ENCODE results near the gene CLDN1.

CLDN1 gene

DNA sequence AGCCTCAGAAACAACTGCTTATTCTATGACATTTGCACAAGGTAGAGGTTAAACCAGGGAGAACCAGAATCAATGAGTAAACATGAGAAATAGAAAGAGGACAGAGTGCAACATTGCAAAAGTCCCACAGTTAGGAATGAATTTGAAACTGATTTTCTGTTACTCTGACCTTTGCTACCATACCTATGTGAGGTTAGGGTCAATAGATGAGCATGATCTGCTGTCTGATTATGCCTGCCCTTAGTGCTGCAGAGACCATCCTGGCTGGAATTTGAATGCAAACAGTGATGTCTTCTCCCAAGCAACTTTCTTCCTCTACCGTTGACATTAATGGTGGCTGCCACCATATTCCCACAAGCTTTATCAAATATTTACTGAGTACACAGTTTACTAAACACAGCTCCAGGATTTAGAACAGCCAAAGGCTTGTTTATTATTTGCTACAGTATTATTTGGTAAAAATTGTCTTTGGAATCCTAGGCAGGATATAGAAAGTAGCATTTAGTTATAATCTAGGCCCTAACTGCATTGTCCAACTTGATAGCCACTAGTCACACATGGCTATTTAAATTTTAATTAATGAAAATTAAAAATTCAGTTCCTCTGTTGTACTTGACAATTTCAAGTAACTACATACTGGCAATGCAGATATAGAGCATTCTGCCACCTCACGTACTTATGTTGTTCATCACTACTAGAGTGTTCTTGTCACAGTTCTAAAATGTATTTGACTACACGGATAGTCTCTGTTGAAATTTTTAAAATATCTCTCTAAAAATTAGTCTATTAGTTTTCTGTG lies 8.9 kb upstream of the CLDN1 start:
- no peak overlapping the region for H3K9ac ChIP-seq (ENCODE audit: low read depth, low read length, poor library complexity, severe bottlenecking)
- no peaks in the 10 kb centered on the region for H4K20me1 ChIP-seq (ENCODE audit: insufficient read depth, low read length, poor library complexity, severe bottlenecking)
- H3K79me2 ChIP-seq (ENCODE audit: insufficient read depth, low read length), result no peaks in the 10 kb centered on the region
- no peaks in the 10 kb centered on the region for H3F3A ChIP-seq (ENCODE audit: low read depth)
- H3K27me3 ChIP-seq (ENCODE audit: insufficient read depth, low read length, poor library complexity, severe bottlenecking), result no peaks in the 10 kb centered on the region
- H3K4me2 ChIP-seq (ENCODE audit: low read depth, low read length, poor library complexity, severe bottlenecking), result no peak overlapping the region
- no peaks in the 10 kb centered on the region for H3K36me3 ChIP-seq (ENCODE audit: insufficient read depth, low read length)
- H2AFZ ChIP-seq (ENCODE audit: low read length), result no peak overlapping the region
- H3K9me3 ChIP-seq (ENCODE audit: insufficient read depth, low read depth, low read length), result no peaks in the 10 kb centered on the region
- TF ChIP-seq, protein P1, sequence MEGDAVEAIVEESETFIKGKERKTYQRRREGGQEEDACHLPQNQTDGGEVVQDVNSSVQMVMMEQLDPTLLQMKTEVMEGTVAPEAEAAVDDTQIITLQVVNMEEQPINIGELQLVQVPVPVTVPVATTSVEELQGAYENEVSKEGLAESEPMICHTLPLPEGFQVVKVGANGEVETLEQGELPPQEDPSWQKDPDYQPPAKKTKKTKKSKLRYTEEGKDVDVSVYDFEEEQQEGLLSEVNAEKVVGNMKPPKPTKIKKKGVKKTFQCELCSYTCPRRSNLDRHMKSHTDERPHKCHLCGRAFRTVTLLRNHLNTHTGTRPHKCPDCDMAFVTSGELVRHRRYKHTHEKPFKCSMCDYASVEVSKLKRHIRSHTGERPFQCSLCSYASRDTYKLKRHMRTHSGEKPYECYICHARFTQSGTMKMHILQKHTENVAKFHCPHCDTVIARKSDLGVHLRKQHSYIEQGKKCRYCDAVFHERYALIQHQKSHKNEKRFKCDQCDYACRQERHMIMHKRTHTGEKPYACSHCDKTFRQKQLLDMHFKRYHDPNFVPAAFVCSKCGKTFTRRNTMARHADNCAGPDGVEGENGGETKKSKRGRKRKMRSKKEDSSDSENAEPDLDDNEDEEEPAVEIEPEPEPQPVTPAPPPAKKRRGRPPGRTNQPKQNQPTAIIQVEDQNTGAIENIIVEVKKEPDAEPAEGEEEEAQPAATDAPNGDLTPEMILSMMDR (conservative IDR thresholded peaks at IDR 0.05; ENCODE audit: low read length), result no peak
- no peak for TF ChIP-seq EZH2phosphoT487 (IDR thresholded peaks at IDR 0.05; ENCODE audit: borderline replicate concordance)
- H3K4me3 ChIP-seq (ENCODE audit: low read length, poor library complexity, severe bottlenecking), result no peak overlapping the region
- no peaks in the 10 kb centered on the region for H3K4me1 ChIP-seq (ENCODE audit: insufficient read depth, low read length, poor library complexity, severe bottlenecking)
- H3K9me2 ChIP-seq (replicated peaks; ENCODE audit: low read depth, low read length), result no peaks in the 10 kb centered on the region

DNA sequence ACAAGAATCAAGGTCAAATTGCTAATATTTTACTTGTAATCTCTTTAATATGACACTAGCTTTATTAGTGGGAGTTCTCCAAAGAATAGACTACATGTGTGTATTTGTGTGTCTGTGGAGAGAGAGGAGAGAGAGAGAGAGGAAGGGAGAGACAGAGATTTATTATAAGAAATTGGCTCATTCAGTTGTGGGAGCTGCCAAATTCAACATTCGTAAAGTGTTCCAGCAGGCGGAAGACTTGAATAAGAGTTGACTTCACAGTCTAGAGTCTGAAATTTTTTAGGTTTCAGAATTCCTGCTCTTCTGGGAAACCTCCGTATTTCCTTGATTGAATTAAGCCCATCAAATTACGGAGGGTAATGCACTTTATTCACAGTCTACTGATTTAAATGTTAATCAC lies 4.7 kb upstream of the CLDN1 start:
- no peaks in the 10 kb centered on the region for H3K9me2 ChIP-seq (replicated peaks; ENCODE audit: low read depth, low read length)
- H3K4me1 ChIP-seq (ENCODE audit: insufficient read depth, low read length, poor library complexity, severe bottlenecking), result no peaks in the 10 kb centered on the region
- no peaks in the 10 kb centered on the region for H4K20me1 ChIP-seq (ENCODE audit: insufficient read depth, low read length, poor library complexity, severe bottlenecking)
- no peaks in the 10 kb centered on the region for H3K79me2 ChIP-seq (ENCODE audit: insufficient read depth, low read length)
- no peak overlapping the region for H3K9ac ChIP-seq (ENCODE audit: low read depth, low read length, poor library complexity, severe bottlenecking)
- no peak for TF ChIP-seq EZH2phosphoT487 (IDR thresholded peaks at IDR 0.05; ENCODE audit: borderline replicate concordance)
- TF ChIP-seq, protein P1 (conservative IDR thresholded peaks at IDR 0.05; ENCODE audit: low read length), result no peak
- no peak overlapping the region for H3K4me2 ChIP-seq (ENCODE audit: low read depth, low read length, poor library complexity, severe bottlenecking)
- H3K36me3 ChIP-seq (ENCODE audit: insufficient read depth, low read length), result no peaks in the 10 kb centered on the region
- no peaks in the 10 kb centered on the region for H3K27me3 ChIP-seq (ENCODE audit: insufficient read depth, low read length, poor library complexity, severe bottlenecking)
- H3K4me3 ChIP-seq (ENCODE audit: low read length, poor library complexity, severe bottlenecking), result no peak overlapping the region
- no peaks in the 10 kb centered on the region for H3F3A ChIP-seq (ENCODE audit: low read depth)
- no peaks in the 10 kb centered on the region for H3K9me3 ChIP-seq (ENCODE audit: insufficient read depth, low read depth, low read length)
- no peak overlapping the region for H2AFZ ChIP-seq (ENCODE audit: low read length)

DNA sequence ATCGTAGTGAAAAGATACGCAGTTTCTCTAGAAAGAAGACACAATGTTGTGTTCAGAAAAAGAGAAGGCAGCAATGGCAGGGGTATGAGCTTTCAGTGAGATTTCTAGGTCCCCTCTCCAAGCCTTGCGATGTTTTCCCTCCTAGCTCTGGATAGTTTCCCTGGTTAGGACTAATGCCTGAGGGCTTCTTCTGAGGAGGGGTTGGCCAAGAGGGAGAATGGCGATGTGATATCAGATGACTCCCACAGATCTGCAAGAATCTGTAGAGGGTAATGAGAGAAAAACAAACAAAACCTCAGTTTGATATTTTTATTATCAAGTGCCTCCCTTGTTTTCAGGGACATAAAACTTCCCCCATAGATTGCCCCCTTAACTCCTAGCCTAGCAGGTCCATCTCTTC lies 4.1 kb upstream of the CLDN1 start:
- TF ChIP-seq, protein P1 (conservative IDR thresholded peaks at IDR 0.05; ENCODE audit: low read length), result no peak
- TF ChIP-seq EZH2phosphoT487 (IDR thresholded peaks at IDR 0.05; ENCODE audit: borderline replicate concordance), result no peak
- Histone ChIP-seq H3K9me2 (replicated peaks; ENCODE audit: low read depth, low read length) (no peaks in the 10 kb centered on the region), H3K4me2 (ENCODE audit: low read depth, low read length, poor library complexity, severe bottlenecking) (no peak overlapping the region), H3F3A (ENCODE audit: low read depth) (no peaks in the 10 kb centered on the region), H3K79me2 (ENCODE audit: insufficient read depth, low read length) (no peaks in the 10 kb centered on the region), H3K36me3 (ENCODE audit: insufficient read depth, low read length) (no peaks in the 10 kb centered on the region), H3K4me3 (ENCODE audit: low read length, poor library complexity, severe bottlenecking) (no peak overlapping the region), H2AFZ (ENCODE audit: low read length) (no peak overlapping the region), H4K20me1 (ENCODE audit: insufficient read depth, low read length, poor library complexity, severe bottlenecking) (no peaks in the 10 kb centered on the region), H3K9me3 (ENCODE audit: insufficient read depth, low read depth, low read length) (no peaks in the 10 kb centered on the region), H3K27me3 (ENCODE audit: insufficient read depth, low read length, poor library complexity, severe bottlenecking) (no peaks in the 10 kb centered on the region), H3K4me1 (ENCODE audit: insufficient read depth, low read length, poor library complexity, severe bottlenecking) (no peaks in the 10 kb centered on the region), H3K9ac (ENCODE audit: low read depth, low read length, poor library complexity, severe bottlenecking) (no peak overlapping the region)

Data from Loucy (cell line).